Hematopoietic multipotent progenitor cell treated with erythropoietin and hydrocortisone succinate and interleukin-3 and kit ligand, for 15 days (in vitro differentiated cells): ENCODE results near the gene RPS6KA4.

Experiments used
- DNase-seq: peaks from one replicate; pipeline ENCODE4 v3.0.0-alpha.2; 2015; ENCODE audit warnings: low spot score

The RPS6KA4 gene

GRCh38 chr11:64327375-64327774 lies 31.6 kb upstream of the RPS6KA4 start:
- DNase-seq: no peak

DNA sequence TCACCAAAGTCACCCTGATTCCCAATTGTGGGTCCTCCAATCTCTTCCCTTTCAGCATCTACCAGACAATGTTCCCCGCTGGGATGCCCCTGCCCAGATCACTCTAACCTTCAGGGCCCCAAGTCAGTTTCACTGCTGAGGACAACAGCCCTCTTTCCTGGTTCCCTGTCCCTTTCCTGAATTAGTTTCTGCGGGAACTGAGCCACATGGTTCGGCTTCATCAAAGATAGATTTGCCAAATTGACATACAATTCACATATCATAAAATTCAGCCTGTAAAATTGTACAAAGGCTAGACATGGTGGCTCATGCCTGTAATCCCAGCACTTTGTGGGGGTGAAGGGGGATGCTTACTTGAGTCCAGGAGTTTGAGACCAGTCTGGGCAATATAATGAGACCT lies 31.0 kb upstream of the RPS6KA4 start:
- DNase-seq: no peak

DNA sequence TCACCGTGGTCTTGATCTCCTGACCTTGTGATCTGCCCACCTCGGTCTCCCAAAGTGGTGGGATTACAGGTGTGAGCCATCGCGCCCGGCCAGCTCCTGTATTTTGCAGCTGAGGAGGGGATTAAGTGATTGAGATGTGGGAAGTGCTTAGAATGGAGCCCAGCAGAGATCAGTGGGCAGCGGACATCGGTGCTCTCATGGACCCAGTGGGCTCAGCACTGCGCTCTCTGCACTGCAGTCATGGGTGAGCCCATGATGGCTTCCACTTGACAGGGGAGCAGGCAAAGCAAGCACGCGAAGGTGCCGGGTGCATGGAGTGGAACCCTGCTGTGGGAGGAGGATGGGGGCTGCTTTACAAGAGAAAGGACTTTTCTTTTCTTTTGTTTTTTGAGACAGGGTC lies 28.1 kb upstream of the RPS6KA4 start:
- DNase-seq: no peak

DNA sequence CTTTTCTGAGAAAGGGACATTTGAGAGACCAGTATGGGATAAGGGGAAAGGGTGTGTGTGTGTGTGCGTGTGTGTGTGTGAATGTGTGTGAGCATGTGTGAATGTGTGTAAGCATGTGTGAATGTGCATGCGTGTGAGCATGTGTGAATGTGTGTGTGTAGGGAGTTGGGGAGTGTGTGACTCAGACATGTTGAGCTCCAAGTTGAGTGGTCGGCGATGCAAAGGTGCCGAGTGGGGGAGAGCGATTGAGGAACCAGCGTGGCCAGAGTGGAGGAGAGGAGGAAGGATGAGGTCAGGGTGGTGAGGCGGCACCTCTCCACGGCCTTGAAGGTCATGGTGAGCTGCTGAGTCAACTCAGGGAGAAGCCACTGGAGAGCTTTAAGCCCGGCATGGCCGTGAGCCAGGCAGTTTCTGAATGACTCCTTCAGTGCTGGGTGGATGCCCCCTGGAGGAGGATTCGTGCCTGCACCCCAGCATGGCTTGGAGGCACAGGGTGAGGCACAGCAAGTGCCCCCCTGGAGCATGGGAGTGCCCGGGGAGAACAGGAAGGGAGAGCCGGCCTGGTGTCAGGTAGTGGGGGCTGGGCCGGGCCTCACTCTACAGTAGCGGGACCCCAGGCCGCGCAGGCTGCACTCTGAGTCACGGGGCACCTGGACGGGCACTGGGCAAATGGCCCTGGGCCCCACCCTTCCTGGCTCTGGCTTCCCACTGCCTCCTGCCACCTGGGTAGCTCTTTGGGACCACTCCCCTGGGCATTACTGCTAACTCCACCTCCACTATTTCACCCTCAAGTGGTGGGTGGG lies 27.2 kb upstream of the RPS6KA4 start:
- DNase-seq: peak; percentile 98

GRCh38 chr11:64333556-64333955 lies 25.4 kb upstream of the RPS6KA4 start:
- DNase-seq: peak; percentile 70

- DNase-seq: peak; percentile 98
Measured at GRCh38 chr11:64334764-64335735, 23.9 kb upstream of the RPS6KA4 start.

GRCh38 chr11:64337538-64338249 lies 21.3 kb upstream of the RPS6KA4 start:
- no peak for DNase-seq

DNA sequence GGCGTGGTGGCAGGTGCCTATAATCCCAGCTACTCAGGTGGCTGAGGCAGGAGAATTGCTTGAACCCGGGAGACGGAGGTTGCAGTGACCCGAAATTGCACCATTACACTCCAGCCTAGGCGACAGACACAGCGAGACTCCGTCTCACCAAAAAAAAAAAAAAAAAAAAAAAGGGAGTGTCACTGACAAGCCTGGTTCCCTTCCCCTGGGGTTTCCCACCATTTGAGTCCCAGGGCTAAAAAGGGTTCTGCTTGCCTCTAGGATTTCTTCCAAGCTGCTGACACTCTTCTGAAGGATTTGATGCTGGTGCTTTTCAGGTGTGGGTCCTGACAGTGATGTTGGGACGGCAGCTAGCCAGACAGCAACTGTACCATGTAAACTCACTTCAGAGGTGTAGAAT lies 20.2 kb upstream of the RPS6KA4 start:
- DNase-seq: no peak

- DNase-seq: no peak
Measured at GRCh38 chr11:64339286-64339685, 19.7 kb upstream of the RPS6KA4 start.

- no peak for DNase-seq
Measured at GRCh38 chr11:64339754-64340408, 19.1 kb upstream of the RPS6KA4 start, which contains the start of gene CCDC88B. TSS of gene CCDC88B (plus strand) at chr11:64340204. CDS start at chr11:64340267, 63 bp downstream.

DNA sequence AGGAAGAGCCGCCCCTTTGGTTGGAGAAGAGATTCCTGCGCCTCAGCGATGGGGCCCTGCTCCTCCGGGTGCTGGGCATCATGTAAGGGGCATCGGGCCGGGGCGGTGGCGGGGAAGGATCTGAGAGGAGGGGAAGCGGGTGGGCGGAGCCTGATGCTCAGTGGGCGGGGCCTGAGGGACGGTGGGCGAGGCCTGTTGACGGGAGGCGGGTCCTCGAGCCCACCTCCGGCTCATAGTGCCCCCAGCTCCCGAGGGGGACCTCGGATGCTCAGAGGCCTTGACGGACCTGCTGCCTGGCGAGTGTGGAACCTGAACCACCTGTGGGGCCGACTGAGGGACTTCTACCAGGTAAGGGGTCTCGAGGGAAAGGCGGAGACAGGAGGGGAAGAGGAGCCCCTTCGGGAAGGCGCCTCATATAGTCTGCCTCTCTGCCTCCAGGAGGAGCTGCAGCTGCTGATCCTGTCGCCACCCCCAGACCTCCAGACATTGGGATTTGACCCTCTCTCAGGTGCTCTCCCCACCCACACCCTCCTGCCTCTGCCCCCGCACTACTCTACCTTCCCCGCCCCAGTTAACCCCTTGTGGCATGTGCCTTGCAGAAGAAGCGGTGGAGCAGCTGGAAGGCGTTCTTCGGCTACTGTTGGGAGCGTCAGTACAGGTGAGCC lies 18.2 kb upstream of the RPS6KA4 start:
- DNase-seq: peak; percentile 63

DNA sequence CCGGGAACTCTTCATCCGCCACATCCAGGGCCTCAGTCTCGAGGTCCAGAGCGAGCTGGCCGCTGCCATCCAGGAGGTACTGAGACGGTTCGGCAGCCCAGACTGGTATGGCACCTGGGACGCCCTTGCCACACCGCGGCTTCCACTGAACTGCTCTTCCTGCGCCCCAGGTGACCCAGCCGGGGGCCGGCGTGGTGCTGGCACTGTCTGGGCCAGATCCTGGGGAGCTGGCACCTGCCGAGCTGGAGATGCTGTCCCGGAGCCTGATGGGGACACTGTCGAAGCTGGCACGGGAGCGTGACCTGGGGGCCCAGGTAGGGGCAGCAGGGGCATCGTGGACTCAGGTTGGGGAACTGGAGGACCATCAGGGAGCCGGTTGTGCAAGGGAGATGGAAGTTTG lies 17.5 kb upstream of the RPS6KA4 start:
- DNase-seq: no peak

GRCh38 chr11:64341851-64342791 lies 16.8 kb upstream of the RPS6KA4 start:
- DNase-seq: peak; percentile 93

- no peak for DNase-seq
Measured at GRCh38 chr11:64342869-64343745, 15.9 kb upstream of the RPS6KA4 start.

- peak; percentile 61 for DNase-seq
Measured at GRCh38 chr11:64343767-64344559, 15.0 kb upstream of the RPS6KA4 start.

DNA sequence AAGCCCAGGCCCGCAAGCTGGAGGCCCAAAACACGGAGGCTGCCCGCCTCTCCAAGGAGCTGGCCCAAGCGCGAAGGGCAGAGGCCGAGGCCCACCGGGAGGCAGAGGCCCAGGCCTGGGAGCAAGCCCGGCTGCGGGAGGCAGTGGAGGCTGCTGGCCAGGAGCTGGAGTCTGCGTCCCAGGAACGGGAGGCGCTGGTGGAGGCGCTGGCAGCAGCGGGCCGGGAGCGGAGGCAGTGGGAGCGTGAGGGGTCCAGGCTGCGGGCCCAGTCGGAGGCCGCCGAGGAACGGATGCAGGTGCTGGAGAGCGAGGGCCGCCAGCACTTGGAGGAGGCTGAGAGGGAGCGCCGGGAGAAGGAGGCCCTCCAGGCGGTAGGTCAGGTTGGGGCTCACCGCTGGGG lies 14.2 kb upstream of the RPS6KA4 start:
- DNase-seq: no peak

GRCh38 chr11:64347193-64347867 lies 11.6 kb upstream of the RPS6KA4 start:
- DNase-seq: no peak
